Mammary epithelial cell (primary cell): ENCODE measurements around the gene YJU2.

ENCODE experiments used
- CTCF ChIP-seq, 2 donors: IDR thresholded peaks in 1 of 2; conservative IDR thresholded peaks in 1 of 2; 2 replicates each; pipeline ENCODE4 v1.5.1; 2011 to 2012; ENCODE audit warnings: inconsistent platforms in 2 of 2, low read length in 2 of 2, mild to moderate bottlenecking in 2 of 2, control low read depth in 1 of 2, low read depth in 1 of 2; ENCODE audit not compliant: insufficient read depth in 1 of 2; ENCODE audit errors: extremely low read depth in 1 of 2
- EZH2 ChIP-seq: IDR thresholded peaks from 2 replicates; pipeline ENCODE4 v1.6.1; 2012; ENCODE audit warnings: low read length, inconsistent platforms, borderline replicate concordance

- no peak for TF ChIP-seq CTCF (conservative IDR thresholded peaks at IDR 0.05 in 1 of 2, IDR thresholded peaks at IDR 0.05 in 1 of 2; ENCODE audit: extremely low read depth in 1 of 2, insufficient read depth in 1 of 2, low read depth in 1 of 2, low read length in 2 of 2)
- TF ChIP-seq EZH2, result no peak
Measured at GRCh38 chr19:4227771-4228170, 19.1 kb upstream of the YJU2 start.
